ENCODE measurements around the gene RIC1. TPM values are rescaled to one million over a fixed set of nuclear protein-coding genes. Genes with fewer than 3 reads are reported as not detected.

RIC1 gene
- total RNA-seq, 2 donors from 2014 or later, result 12.8 to 17.9 TPM

GRCh38 chr9:5688109-5688508, 59.2 kb downstream of the RIC1 start:
- Histone ChIP-seq H3K4me1 (no peaks in the 10 kb centered on the region), H3K4me3 (no peak overlapping the region), H3K36me3 (no peaks in the 10 kb centered on the region), H3K27ac (no peak overlapping the region), H3K9me3 (no peaks in the 10 kb centered on the region), H3K9ac (ENCODE audit: low read depth in 2 of 2, low read length in 2 of 2) (no peak overlapping the region), H3K27me3 (no peaks in the 10 kb centered on the region)
- no peak for TF ChIP-seq CTCF (IDR thresholded peaks at IDR 0.05)
- intact Hi-C loops (cut with DNase I), result no loop called here
- DNase-seq, result no peak

GRCh38 chr9:5690278-5690677, 61.4 kb downstream of the RIC1 start:
- H3K4me3 ChIP-seq, result no peak overlapping the region
- H3K9ac ChIP-seq (ENCODE audit: low read depth in 2 of 2, low read length in 2 of 2), result no peak overlapping the region
- intact Hi-C loops (cut with DNase I), result no loop called here
- H3K27ac ChIP-seq, result no peak overlapping the region
- no peak for TF ChIP-seq CTCF (IDR thresholded peaks at IDR 0.05)
- no peaks in the 10 kb centered on the region for H3K27me3 ChIP-seq
- H3K9me3 ChIP-seq, result no peaks in the 10 kb centered on the region
- no peak for DNase-seq
- H3K4me1 ChIP-seq, result no peaks in the 10 kb centered on the region
- H3K36me3 ChIP-seq, result no peaks in the 10 kb centered on the region

GRCh38 chr9:5695860-5696259, 67.0 kb downstream of the RIC1 start:
- Histone ChIP-seq H3K27me3 (no peaks in the 10 kb centered on the region), H3K27ac (no peak overlapping the region), H3K4me1 (no peaks in the 10 kb centered on the region), H3K4me3 (no peak overlapping the region), H3K36me3 (no peaks in the 10 kb centered on the region), H3K9me3 (no peaks in the 10 kb centered on the region), H3K9ac (ENCODE audit: low read depth in 2 of 2, low read length in 2 of 2) (no peak overlapping the region)
- TF ChIP-seq CTCF (IDR thresholded peaks at IDR 0.05), result no peak
- intact Hi-C loops (cut with DNase I), result no loop called here
- DNase-seq, result no peak

GRCh38 chr9:5696884-5697283, 68.0 kb downstream of the RIC1 start:
- no peaks in the 10 kb centered on the region for H3K36me3 ChIP-seq
- no peak for TF ChIP-seq CTCF (IDR thresholded peaks at IDR 0.05)
- no peak overlapping the region for H3K9ac ChIP-seq (ENCODE audit: low read depth in 2 of 2, low read length in 2 of 2)
- DNase-seq, result no peak
- H3K27ac ChIP-seq, result no peak overlapping the region
- H3K9me3 ChIP-seq, result no peaks in the 10 kb centered on the region
- no peaks in the 10 kb centered on the region for H3K4me1 ChIP-seq
- intact Hi-C loops (cut with DNase I), result no loop called here
- H3K4me3 ChIP-seq, result no peak overlapping the region
- H3K27me3 ChIP-seq, result no peaks in the 10 kb centered on the region

- Histone ChIP-seq H3K9me3 (no peaks in the 10 kb centered on the region), H3K9ac (ENCODE audit: low read depth in 2 of 2, low read length in 2 of 2) (no peak overlapping the region), H3K4me3 (no peak overlapping the region), H3K4me1 (no peaks in the 10 kb centered on the region), H3K27ac (no peak overlapping the region), H3K27me3 (no peaks in the 10 kb centered on the region), H3K36me3 (no peaks in the 10 kb centered on the region)
- intact Hi-C loops (cut with DNase I), result no loop called here
- TF ChIP-seq CTCF (IDR thresholded peaks at IDR 0.05), result no peak
- DNase-seq, result no peak
Measured at GRCh38 chr9:5698004-5698403, 69.1 kb downstream of the RIC1 start.

Measured in colonic mucosa (tissue), 4 donors.